ENCODE measurements around the gene AMBP. TPM values are rescaled to one million over a fixed set of nuclear protein-coding genes. Genes with fewer than 3 reads are reported as not detected.

AMBP gene
- total and polyA plus RNA-seq, 10 donors, result 0.09 to 1.6 (median 0.12) TPM; not detected in 7

GRCh38 chr9:114076237-114077161, 1.6 kb downstream of the AMBP start:
- peak; percentile 36 for DNase-seq
- no peaks in the 10 kb centered on the region for H3K4me1 ChIP-seq
- intact Hi-C loops (cut with DNase I; ENCODE audit: low total_unique reads), result no loop called here
- no peaks in the 10 kb centered on the region for H3K9me3 ChIP-seq
- no peak overlapping the region for H3K27ac ChIP-seq
- WGBS, 5 donors, result 62 to 81% (median 73%) methylated on average over 11 to 14 of the region's 14 CpGs
- H3K27me3 ChIP-seq (replicated peaks in 1 of 7), result peaks cover 0 to 38% (median 0%) of the 10 kb centered on the region in 7 donors
- no peaks in the 10 kb centered on the region for H3K36me3 ChIP-seq
- H3K4me3 ChIP-seq, result no peak overlapping the region
- TF ChIP-seq POLR2AphosphoS5 (IDR thresholded peaks at IDR 0.05) (no peak), CTCF (IDR thresholded peaks at IDR 0.05 in 8 of 11, conservative IDR thresholded peaks at IDR 0.05 in 3 of 11) (no peak), POLR2A (IDR thresholded peaks at IDR 0.05) (no peak)

- Histone ChIP-seq H3K36me3 (no peaks in the 10 kb centered on the region), H3K27me3 (replicated peaks in 1 of 7) (peaks cover 0 to 38% (median 0%) of the 10 kb centered on the region in 7 donors), H3K9me3 (no peaks in the 10 kb centered on the region), H3K4me3 (no peak overlapping the region), H3K27ac (no peak overlapping the region), H3K4me1 (no peaks in the 10 kb centered on the region)
- intact Hi-C loops (cut with DNase I; ENCODE audit: low total_unique reads), result no loop called here
- 41 to 65% (median 61%) methylated on average over 4 of the region's 4 CpGs for WGBS, 5 donors
- TF ChIP-seq POLR2A (IDR thresholded peaks at IDR 0.05), result no peak
- TF ChIP-seq POLR2AphosphoS5 (IDR thresholded peaks at IDR 0.05), result no peak
- TF ChIP-seq CTCF (IDR thresholded peaks at IDR 0.05 in 8 of 11, conservative IDR thresholded peaks at IDR 0.05 in 3 of 11), result no peak
- DNase-seq, result peak; percentile 11
These were observed 2.5 kb downstream of the AMBP start for GRCh38 chr9:114075602-114076001.

- no peaks in the 10 kb centered on the region for H3K36me3 ChIP-seq
- TF ChIP-seq CTCF (IDR thresholded peaks at IDR 0.05 in 8 of 11, conservative IDR thresholded peaks at IDR 0.05 in 3 of 11), result no peak
- TF ChIP-seq POLR2A (IDR thresholded peaks at IDR 0.05), result no peak
- H3K4me1 ChIP-seq, result no peaks in the 10 kb centered on the region
- intact Hi-C loops (cut with DNase I; ENCODE audit: low total_unique reads), result no loop called here
- WGBS, 5 donors, result 74 to 81% (median 76%) methylated on average over 11 to 14 of the region's 14 CpGs
- H3K9me3 ChIP-seq, result no peaks in the 10 kb centered on the region
- DNase-seq, result peak; percentile 51
- no peak overlapping the region for H3K27ac ChIP-seq
- H3K4me3 ChIP-seq, result no peak overlapping the region
- peaks cover 0 to 23% (median 0%) of the 10 kb centered on the region in 7 donors for H3K27me3 ChIP-seq (replicated peaks in 1 of 7)
These were observed 5.6 kb downstream of the AMBP start for GRCh38 chr9:114072184-114073140.

Data from spleen (tissue), 11 donors.